Activated naive CD8-positive, alpha-beta T cell treated with anti-CD3 and anti-CD28 coated beads, Interleukin-2, amount 50 U/mL, for 16 hours (primary cell): ENCODE measurements around the gene LORICRIN.

Experiments
- DNase-seq: peaks from one replicate; pipeline ENCODE4 v3.0.0-alpha.2; 2020; ENCODE audit warnings: low read depth, low spot score

Gene LORICRIN

GRCh38 chr1:153302308-153302707 is 42.8 kb downstream of the LORICRIN start:
- no peak for DNase-seq

DNA sequence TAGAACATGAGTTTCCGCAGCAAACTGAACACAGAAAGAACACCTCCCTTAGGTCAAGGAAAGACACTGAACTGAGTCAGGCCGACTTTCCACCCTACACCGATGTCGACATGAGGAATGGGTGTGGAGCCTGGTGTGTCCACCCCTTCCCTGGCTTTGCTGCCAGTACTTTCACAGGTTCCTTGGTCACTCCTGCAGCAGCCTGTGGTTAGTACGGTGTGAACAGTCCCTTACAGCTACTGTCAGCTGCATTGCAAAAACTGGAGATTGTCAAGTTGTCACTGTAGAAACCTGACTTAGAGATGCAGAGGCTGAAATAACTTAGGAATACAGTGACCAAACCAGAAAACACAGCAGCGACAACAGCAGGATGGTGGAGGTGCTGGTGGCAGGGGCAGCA is 46.2 kb downstream of the LORICRIN start:
- no peak for DNase-seq

DNA sequence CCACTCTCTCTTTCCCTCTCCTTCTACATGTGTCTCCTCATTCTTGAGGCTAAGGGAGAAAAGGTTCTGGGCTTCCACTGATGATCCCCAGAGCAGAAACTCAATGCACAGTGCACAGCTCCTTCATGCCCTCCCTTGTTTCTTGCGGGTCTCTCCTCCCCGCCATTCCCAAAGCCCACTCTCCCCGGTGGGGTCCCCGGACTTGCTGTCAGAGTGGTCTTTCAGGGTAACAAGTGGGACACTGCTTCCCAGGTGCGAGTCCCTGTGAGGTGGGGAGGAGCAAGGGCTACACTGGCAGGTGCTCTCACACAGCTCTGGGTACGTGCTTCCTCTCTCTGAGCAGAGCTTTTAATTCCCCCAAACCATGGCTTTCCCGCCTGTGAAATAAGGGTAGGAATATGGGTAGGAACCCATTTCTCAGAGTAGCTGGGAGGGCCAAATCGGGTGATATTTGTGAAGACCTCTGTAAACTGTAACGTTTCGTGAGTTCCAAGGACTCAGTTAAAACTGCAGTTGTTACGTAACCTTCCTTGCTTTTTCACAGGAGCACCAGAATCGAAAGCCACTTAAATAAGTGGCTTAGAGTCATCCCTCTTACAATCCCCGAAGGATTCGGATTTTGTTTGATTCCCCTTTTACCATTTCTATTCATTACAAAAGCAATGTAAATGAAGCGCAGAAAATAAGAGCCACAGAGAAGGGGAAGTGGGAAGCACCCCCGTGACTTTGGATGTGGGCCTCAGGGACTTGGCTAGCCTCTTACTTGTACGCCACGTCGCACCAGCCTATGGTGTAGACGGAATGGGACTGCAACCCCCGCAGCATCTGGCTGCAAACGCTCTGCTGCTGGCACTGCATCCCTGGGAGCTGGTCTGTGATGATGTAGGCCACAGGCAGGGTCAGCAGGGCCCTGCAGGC is 47.1 kb downstream of the LORICRIN start:
- no peak for DNase-seq

- DNase-seq, result no peak
Measured at GRCh38 chr1:153307221-153307600, 47.7 kb downstream of the LORICRIN start.

GRCh38 chr1:153308540-153308939 is 49.1 kb downstream of the LORICRIN start:
- no peak for DNase-seq

DNA sequence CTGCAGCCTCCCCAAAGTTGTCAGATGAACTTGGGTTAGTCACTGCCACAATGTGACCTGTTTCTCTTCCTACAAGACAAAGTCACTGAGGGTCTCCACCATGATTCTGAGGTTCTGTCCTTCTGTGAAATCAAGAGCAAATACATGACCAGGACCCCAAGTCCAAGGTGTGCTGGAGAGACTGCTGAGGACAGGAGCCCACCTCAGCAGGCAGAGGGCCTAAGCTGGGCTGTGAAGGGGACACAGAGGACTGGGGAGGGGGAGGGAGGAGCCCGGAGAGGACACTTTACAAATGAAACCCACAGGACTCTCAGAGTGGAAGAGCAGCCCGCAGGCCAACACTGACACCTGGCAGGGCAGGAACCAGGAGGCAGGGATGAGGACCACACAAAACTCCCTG is 50.0 kb downstream of the LORICRIN start:
- no peak for DNase-seq

GRCh38 chr1:153310526-153310925 is 51.0 kb downstream of the LORICRIN start:
- DNase-seq, result no peak
